ENCODE measurements around the gene WRNIP1.

DNA sequence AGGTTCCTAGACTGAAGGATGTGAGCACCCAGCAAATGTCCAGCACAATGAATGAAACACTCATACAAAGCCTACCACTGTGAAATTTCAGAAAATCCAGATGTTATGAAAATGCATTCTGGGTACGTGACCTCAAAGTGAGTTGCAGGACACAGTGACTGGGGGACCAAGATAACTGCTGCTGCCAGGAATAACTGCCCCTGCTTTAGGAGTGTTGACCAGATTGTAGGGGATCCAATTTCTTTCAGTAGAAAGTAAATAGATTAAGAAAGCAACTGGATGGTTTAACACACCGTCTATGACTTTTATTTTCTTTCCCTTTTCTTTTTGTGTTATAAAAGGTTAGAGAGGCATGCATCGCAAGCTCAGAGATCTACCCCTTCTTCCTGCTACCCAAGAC is 44.0 kb upstream of the WRNIP1 start:
- TF ChIP-seq, protein P1, sequence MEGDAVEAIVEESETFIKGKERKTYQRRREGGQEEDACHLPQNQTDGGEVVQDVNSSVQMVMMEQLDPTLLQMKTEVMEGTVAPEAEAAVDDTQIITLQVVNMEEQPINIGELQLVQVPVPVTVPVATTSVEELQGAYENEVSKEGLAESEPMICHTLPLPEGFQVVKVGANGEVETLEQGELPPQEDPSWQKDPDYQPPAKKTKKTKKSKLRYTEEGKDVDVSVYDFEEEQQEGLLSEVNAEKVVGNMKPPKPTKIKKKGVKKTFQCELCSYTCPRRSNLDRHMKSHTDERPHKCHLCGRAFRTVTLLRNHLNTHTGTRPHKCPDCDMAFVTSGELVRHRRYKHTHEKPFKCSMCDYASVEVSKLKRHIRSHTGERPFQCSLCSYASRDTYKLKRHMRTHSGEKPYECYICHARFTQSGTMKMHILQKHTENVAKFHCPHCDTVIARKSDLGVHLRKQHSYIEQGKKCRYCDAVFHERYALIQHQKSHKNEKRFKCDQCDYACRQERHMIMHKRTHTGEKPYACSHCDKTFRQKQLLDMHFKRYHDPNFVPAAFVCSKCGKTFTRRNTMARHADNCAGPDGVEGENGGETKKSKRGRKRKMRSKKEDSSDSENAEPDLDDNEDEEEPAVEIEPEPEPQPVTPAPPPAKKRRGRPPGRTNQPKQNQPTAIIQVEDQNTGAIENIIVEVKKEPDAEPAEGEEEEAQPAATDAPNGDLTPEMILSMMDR (IDR thresholded peaks at IDR 0.05) = no peak
- no peak for TF ChIP-seq POLR2A (IDR thresholded peaks at IDR 0.05)
